Measurements from ENCODE around the gene ABCB8. TPM values are rescaled to one million over a fixed set of nuclear protein-coding genes. Genes with fewer than 3 reads are reported as not detected.

ABCB8 gene
- total RNA-seq, 2 donors from 2014 or later = 35.9 to 37.2 TPM

DNA sequence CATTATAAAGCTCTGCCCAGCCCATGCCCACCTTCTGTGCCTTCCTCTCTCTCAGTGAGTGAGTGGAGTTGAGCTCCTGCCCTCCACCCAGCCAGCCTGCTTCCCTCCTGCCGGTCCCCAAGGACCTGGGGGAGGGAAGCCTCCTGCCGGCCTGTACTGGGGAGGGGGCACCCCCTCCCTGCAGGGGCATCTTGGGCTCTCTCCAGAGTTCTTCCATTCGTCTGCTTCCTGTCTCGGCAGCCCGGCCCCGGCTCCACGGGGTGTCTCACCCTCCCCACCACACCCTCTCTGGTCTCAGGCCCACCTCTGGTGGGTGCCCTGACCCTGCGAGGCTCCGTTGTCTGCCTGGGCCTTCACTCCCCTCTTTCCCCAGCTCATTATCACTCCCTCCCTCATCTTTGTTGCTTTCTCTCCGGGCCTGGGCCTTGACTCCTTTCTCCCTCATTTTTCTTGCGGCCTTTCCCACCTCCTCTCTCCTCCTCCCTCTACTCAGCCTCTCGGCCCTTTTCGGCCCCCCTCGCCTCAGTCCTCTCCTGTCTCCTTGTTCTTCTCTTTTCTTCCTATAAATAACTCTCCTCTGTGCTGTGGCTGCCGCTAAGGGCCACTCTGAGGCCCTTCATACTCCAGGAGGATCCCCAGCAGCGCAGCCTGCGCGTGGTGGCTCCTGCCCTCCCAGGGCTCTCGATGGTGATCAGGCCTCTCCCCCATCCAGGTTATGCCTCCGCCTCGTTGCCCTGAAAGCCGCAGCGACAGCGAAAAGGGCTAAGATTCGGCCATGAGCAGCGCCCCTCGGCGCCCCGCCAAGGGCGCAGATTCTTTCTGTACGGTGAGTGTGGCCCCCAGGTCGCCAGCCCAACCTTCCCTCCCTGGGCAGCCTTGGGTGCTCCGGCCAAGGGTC lies 33.2 kb downstream of the ABCB8 start:
- peak overlapping the region; percentile 87 for H3K27ac Mint-ChIP-seq
- Histone ChIP-seq H3K4me1 (ENCODE audit: control insufficient read depth, insufficient read depth, low read length) (peaks cover 18% of the 10 kb centered on the region), H3K36me3 (ENCODE audit: control insufficient read depth, insufficient read depth, low read length) (peaks cover 20% of the 10 kb centered on the region), H3K9me3 (ENCODE audit: control insufficient read depth, low read length) (no peaks in the 10 kb centered on the region), H3K9ac (ENCODE audit: extremely low read depth, low read length, poor library complexity, severe bottlenecking) (no peak overlapping the region), H3K27ac (ENCODE audit: low read depth, low read length) (no peak overlapping the region), H3K27me3 (ENCODE audit: control insufficient read depth, insufficient read depth, low read length, poor library complexity, severe bottlenecking) (peaks cover under 1% of the 10 kb centered on the region), H3K4me3 (ENCODE audit: low read length) (peak overlapping the region; percentile 94)
- H3K4me1 Mint-ChIP-seq = peaks cover 39% of the 10 kb centered on the region
- H3K4me3 Mint-ChIP-seq = peak overlapping the region; percentile 84
- H3K36me3 Mint-ChIP-seq (ENCODE audit: low read depth) = peaks cover 14% of the 10 kb centered on the region
- peaks cover 9% of the 10 kb centered on the region for H3K27me3 Mint-ChIP-seq (ENCODE audit: insufficient read depth)
- TF ChIP-seq CTCF (conservative IDR thresholded peaks at IDR 0.05) = no peak
- WGBS, 2 experiments (ENCODE audit: insufficient coverage in 1 of 2, insufficient read length in 1 of 2) = 32 to 41% methylated on average over 15 to 33 of the region's 33 CpGs
- no peaks in the 10 kb centered on the region for H3K9me3 Mint-ChIP-seq
- peak; percentile 73 for DNase-seq

- peaks cover 33% of the 10 kb centered on the region for H3K4me1 Mint-ChIP-seq
- DNase-seq = no peak
- Histone ChIP-seq H3K4me3 (ENCODE audit: low read length) (peak overlapping the region; percentile 94), H3K27me3 (ENCODE audit: control insufficient read depth, insufficient read depth, low read length, poor library complexity, severe bottlenecking) (no peaks in the 10 kb centered on the region), H3K4me1 (ENCODE audit: control insufficient read depth, insufficient read depth, low read length) (peaks cover 18% of the 10 kb centered on the region), H3K9ac (ENCODE audit: extremely low read depth, low read length, poor library complexity, severe bottlenecking) (no peak overlapping the region), H3K27ac (ENCODE audit: low read depth, low read length) (no peak overlapping the region), H3K9me3 (ENCODE audit: control insufficient read depth, low read length) (no peaks in the 10 kb centered on the region), H3K36me3 (ENCODE audit: control insufficient read depth, insufficient read depth, low read length) (peaks cover 25% of the 10 kb centered on the region)
- H3K4me3 Mint-ChIP-seq = peak overlapping the region; percentile 84
- H3K9me3 Mint-ChIP-seq = no peaks in the 10 kb centered on the region
- H3K27me3 Mint-ChIP-seq (ENCODE audit: insufficient read depth) = peaks cover 3% of the 10 kb centered on the region
- WGBS, 2 experiments (ENCODE audit: insufficient coverage in 1 of 2, insufficient read length in 1 of 2) = 17 to 18% methylated on average over 2 to 11 of the region's 11 CpGs
- no peak for TF ChIP-seq CTCF (conservative IDR thresholded peaks at IDR 0.05)
- peak overlapping the region; percentile 87 for H3K27ac Mint-ChIP-seq
- H3K36me3 Mint-ChIP-seq (ENCODE audit: low read depth) = peaks cover 17% of the 10 kb centered on the region
Observed at GRCh38 chr7:151062111-151062398, 33.8 kb downstream of the ABCB8 start.

DNA sequence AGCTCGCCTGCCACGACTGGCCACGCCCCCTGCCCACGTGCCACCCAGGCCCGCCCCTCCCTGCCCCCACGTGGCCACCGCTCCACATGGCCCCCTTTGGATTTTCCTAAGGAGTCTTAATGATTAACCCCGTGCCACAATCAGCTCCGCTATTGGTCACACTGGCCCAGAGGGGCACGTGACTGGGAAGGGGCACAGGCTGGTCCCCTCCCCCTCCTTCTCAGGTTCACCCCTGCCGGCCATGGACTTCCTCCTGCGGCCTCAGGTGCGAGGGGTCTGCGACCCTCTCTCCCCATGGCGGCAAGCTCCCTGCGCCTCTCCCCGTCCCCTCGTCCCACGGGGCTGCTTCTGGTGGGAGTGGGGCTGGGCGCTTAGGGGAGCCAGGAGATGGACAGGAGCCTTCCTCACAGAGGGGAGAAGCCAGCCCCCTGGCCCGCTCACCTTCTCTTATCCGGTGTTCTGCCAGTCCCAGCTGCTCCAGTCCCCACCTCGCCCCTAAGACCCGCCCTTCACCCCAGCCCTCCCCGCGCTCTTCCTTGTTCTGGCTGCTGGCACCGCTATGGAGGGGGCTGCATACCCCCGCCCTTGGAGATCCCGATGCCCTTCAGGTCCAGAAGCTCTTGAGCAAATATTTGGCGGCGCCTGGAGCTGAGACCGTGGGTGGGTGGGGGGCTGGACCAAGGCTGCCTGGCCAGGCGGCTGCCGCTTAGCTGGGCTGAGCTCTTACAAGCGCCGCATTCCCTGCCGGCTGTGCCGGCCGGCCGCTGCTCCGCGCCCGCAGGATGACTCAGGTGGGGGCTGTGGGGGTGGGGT lies 34.4 kb downstream of the ABCB8 start:
- Histone ChIP-seq H3K4me3 (ENCODE audit: low read length) (peak overlapping the region; percentile 80), H3K9me3 (ENCODE audit: control insufficient read depth, low read length) (no peaks in the 10 kb centered on the region), H3K9ac (ENCODE audit: extremely low read depth, low read length, poor library complexity, severe bottlenecking) (peak overlapping the region; percentile 59), H3K4me1 (ENCODE audit: control insufficient read depth, insufficient read depth, low read length) (peaks cover 18% of the 10 kb centered on the region), H3K27me3 (ENCODE audit: control insufficient read depth, insufficient read depth, low read length, poor library complexity, severe bottlenecking) (no peaks in the 10 kb centered on the region), H3K36me3 (ENCODE audit: control insufficient read depth, insufficient read depth, low read length) (peaks cover 30% of the 10 kb centered on the region), H3K27ac (ENCODE audit: low read depth, low read length) (peak overlapping the region; percentile 21)
- H3K27me3 Mint-ChIP-seq (ENCODE audit: insufficient read depth) = no peaks in the 10 kb centered on the region
- no peaks in the 10 kb centered on the region for H3K9me3 Mint-ChIP-seq
- H3K4me3 Mint-ChIP-seq = peak overlapping the region; percentile 84
- DNase-seq = peak; percentile 98
- peaks cover 23% of the 10 kb centered on the region for H3K36me3 Mint-ChIP-seq (ENCODE audit: low read depth)
- H3K27ac Mint-ChIP-seq = peak overlapping the region; percentile 58
- no peak for TF ChIP-seq CTCF (conservative IDR thresholded peaks at IDR 0.05)
- H3K4me1 Mint-ChIP-seq = peaks cover 29% of the 10 kb centered on the region
- 0 to 2% methylated on average over 3 to 43 of the region's 43 CpGs for WGBS, 2 experiments (ENCODE audit: insufficient coverage in 1 of 2, insufficient read length in 1 of 2)
